ENCODE results near the gene ULBP1.

The ULBP1 gene

GRCh38 chr6:149948011-149948410, 15.7 kb upstream of the ULBP1 start:
- Histone ChIP-seq H4K20me1 (ENCODE audit: insufficient read depth, low read length) (no peaks in the 10 kb centered on the region), H3K9me3 (ENCODE audit: low read length) (no peaks in the 10 kb centered on the region), H3K4me1 (ENCODE audit: insufficient read depth, low read length, severe bottlenecking) (no peaks in the 10 kb centered on the region), H3K9ac (ENCODE audit: low read length) (no peak overlapping the region), H3K27me3 (ENCODE audit: insufficient read depth, low read length) (no peaks in the 10 kb centered on the region), H2AFZ (ENCODE audit: low read length) (no peak overlapping the region), H3K4me2 (ENCODE audit: low read length) (no peak overlapping the region), H3F3A (ENCODE audit: insufficient read depth, low read length) (no peaks in the 10 kb centered on the region), H3K27ac (ENCODE audit: low read depth, low read length, poor library complexity, severe bottlenecking) (no peak overlapping the region), H3K79me2 (ENCODE audit: insufficient read depth, low read length) (no peaks in the 10 kb centered on the region), H3K36me3 (ENCODE audit: insufficient read depth, low read length) (no peaks in the 10 kb centered on the region), H3K9me2 (ENCODE audit: low read depth, low read length) (no peaks in the 10 kb centered on the region), H3K4me3 (ENCODE audit: low read depth, low read length, poor library complexity, severe bottlenecking) (no peak overlapping the region)
- TF ChIP-seq, protein P1, sequence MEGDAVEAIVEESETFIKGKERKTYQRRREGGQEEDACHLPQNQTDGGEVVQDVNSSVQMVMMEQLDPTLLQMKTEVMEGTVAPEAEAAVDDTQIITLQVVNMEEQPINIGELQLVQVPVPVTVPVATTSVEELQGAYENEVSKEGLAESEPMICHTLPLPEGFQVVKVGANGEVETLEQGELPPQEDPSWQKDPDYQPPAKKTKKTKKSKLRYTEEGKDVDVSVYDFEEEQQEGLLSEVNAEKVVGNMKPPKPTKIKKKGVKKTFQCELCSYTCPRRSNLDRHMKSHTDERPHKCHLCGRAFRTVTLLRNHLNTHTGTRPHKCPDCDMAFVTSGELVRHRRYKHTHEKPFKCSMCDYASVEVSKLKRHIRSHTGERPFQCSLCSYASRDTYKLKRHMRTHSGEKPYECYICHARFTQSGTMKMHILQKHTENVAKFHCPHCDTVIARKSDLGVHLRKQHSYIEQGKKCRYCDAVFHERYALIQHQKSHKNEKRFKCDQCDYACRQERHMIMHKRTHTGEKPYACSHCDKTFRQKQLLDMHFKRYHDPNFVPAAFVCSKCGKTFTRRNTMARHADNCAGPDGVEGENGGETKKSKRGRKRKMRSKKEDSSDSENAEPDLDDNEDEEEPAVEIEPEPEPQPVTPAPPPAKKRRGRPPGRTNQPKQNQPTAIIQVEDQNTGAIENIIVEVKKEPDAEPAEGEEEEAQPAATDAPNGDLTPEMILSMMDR (IDR thresholded peaks at IDR 0.05; ENCODE audit: low read length), result no peak
- no peak for TF ChIP-seq EZH2 (IDR thresholded peaks at IDR 0.05; ENCODE audit: borderline replicate concordance, low read length)

DNA sequence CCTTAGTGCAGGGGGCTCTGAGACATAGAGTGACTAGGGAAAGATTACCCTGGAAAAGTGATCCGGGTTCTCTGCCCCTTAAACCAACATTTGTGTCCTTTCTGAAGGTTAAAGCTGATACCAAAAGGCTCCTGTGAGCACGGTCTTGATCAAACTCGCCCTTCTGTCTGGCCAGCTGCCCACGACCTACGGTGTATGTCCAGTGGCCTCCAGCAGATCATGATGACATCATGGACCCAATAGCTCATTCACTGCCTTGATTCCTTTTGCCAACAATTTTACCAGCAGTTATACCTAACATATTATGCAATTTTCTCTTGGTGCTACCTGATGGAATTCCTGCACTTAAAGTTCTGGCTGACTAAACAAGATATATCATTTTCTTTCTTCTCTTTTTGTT, 15.1 kb upstream of the ULBP1 start:
- H3K9me2 ChIP-seq (ENCODE audit: low read depth, low read length), result no peaks in the 10 kb centered on the region
- no peaks in the 10 kb centered on the region for H3K9me3 ChIP-seq (ENCODE audit: low read length)
- no peak overlapping the region for H3K4me3 ChIP-seq (ENCODE audit: low read depth, low read length, poor library complexity, severe bottlenecking)
- H3K27ac ChIP-seq (ENCODE audit: low read depth, low read length, poor library complexity, severe bottlenecking), result no peak overlapping the region
- no peaks in the 10 kb centered on the region for H3K79me2 ChIP-seq (ENCODE audit: insufficient read depth, low read length)
- no peaks in the 10 kb centered on the region for H3K36me3 ChIP-seq (ENCODE audit: insufficient read depth, low read length)
- no peaks in the 10 kb centered on the region for H3K27me3 ChIP-seq (ENCODE audit: insufficient read depth, low read length)
- no peaks in the 10 kb centered on the region for H3K4me1 ChIP-seq (ENCODE audit: insufficient read depth, low read length, severe bottlenecking)
- TF ChIP-seq, protein P1 (IDR thresholded peaks at IDR 0.05; ENCODE audit: low read length), result no peak
- no peak for TF ChIP-seq EZH2 (IDR thresholded peaks at IDR 0.05; ENCODE audit: borderline replicate concordance, low read length)
- H3K4me2 ChIP-seq (ENCODE audit: low read length), result no peak overlapping the region
- no peaks in the 10 kb centered on the region for H4K20me1 ChIP-seq (ENCODE audit: insufficient read depth, low read length)
- no peaks in the 10 kb centered on the region for H3F3A ChIP-seq (ENCODE audit: insufficient read depth, low read length)
- no peak overlapping the region for H3K9ac ChIP-seq (ENCODE audit: low read length)
- H2AFZ ChIP-seq (ENCODE audit: low read length), result no peak overlapping the region

DNA sequence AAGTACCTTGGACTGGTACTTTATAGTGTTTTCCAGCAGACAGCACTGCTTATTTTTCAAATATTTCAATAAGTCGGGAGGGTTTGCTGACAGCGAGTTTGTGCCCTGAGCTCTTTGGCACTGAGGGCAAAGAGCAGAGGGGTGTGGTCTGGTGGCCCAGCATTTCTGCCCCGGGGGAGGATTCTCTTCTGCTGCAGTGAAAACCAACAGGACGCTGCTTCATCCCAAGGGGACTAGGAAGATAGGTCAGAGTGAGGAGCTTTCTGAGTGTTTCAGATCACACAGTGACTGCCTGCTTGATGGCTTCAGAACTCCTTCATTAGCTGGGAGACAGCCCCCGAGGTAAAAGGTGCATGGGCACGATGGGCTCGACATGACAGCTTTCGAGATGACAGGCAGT, 13.3 kb upstream of the ULBP1 start:
- Histone ChIP-seq H3K27ac (ENCODE audit: low read depth, low read length, poor library complexity, severe bottlenecking) (no peak overlapping the region), H3K9ac (ENCODE audit: low read length) (no peak overlapping the region), H3K4me3 (ENCODE audit: low read depth, low read length, poor library complexity, severe bottlenecking) (no peak overlapping the region), H3K9me2 (ENCODE audit: low read depth, low read length) (no peaks in the 10 kb centered on the region), H3K27me3 (ENCODE audit: insufficient read depth, low read length) (no peaks in the 10 kb centered on the region), H3F3A (ENCODE audit: insufficient read depth, low read length) (no peaks in the 10 kb centered on the region), H3K4me2 (ENCODE audit: low read length) (no peak overlapping the region), H4K20me1 (ENCODE audit: insufficient read depth, low read length) (no peaks in the 10 kb centered on the region), H3K36me3 (ENCODE audit: insufficient read depth, low read length) (no peaks in the 10 kb centered on the region), H3K4me1 (ENCODE audit: insufficient read depth, low read length, severe bottlenecking) (no peaks in the 10 kb centered on the region), H3K79me2 (ENCODE audit: insufficient read depth, low read length) (no peaks in the 10 kb centered on the region), H2AFZ (ENCODE audit: low read length) (no peak overlapping the region), H3K9me3 (ENCODE audit: low read length) (no peaks in the 10 kb centered on the region)
- TF ChIP-seq EZH2 (IDR thresholded peaks at IDR 0.05; ENCODE audit: borderline replicate concordance, low read length), result no peak
- TF ChIP-seq, protein P1 (IDR thresholded peaks at IDR 0.05; ENCODE audit: low read length), result no peak

Data from OCI-LY1 (cell line).